Ishikawa (cell line): ENCODE data around the gene FOXJ1.

ENCODE experiments used
- FOXM1 ChIP-seq: IDR thresholded peaks from 2 replicates; pipeline ENCODE4 v1.6.1; 2012; ENCODE audit warnings: low read depth, borderline replicate concordance
- TEAD4 ChIP-seq: IDR thresholded peaks from 2 replicates; pipeline ENCODE4 v1.6.1; 2012
- TF ChIP-seq, protein P1 (sequence below): IDR thresholded peaks from 2 replicates; pipeline ENCODE4 v1.6.1; 2012; ENCODE audit warnings: low read depth, mild to moderate bottlenecking

- TF ChIP-seq TEAD4 (no peak), FOXM1 (no peak)
- TF ChIP-seq, protein P1, sequence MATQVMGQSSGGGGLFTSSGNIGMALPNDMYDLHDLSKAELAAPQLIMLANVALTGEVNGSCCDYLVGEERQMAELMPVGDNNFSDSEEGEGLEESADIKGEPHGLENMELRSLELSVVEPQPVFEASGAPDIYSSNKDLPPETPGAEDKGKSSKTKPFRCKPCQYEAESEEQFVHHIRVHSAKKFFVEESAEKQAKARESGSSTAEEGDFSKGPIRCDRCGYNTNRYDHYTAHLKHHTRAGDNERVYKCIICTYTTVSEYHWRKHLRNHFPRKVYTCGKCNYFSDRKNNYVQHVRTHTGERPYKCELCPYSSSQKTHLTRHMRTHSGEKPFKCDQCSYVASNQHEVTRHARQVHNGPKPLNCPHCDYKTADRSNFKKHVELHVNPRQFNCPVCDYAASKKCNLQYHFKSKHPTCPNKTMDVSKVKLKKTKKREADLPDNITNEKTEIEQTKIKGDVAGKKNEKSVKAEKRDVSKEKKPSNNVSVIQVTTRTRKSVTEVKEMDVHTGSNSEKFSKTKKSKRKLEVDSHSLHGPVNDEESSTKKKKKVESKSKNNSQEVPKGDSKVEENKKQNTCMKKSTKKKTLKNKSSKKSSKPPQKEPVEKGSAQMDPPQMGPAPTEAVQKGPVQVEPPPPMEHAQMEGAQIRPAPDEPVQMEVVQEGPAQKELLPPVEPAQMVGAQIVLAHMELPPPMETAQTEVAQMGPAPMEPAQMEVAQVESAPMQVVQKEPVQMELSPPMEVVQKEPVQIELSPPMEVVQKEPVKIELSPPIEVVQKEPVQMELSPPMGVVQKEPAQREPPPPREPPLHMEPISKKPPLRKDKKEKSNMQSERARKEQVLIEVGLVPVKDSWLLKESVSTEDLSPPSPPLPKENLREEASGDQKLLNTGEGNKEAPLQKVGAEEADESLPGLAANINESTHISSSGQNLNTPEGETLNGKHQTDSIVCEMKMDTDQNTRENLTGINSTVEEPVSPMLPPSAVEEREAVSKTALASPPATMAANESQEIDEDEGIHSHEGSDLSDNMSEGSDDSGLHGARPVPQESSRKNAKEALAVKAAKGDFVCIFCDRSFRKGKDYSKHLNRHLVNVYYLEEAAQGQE = no peak
Observed at GRCh38 chr17:76088868-76089576, 52.0 kb downstream of the FOXJ1 start.
